KMS-11 (cell line): Measurements from ENCODE around the gene CASP10.

Experiments
- H2AFZ ChIP-seq: fragments of 200-600 bp; sonication (generic); 2 replicates; pipeline ENCODE4 v1.6.1; 2016; ENCODE audit warnings: antibody characterized with exemption, mixed run types, low read depth
- H3K27ac ChIP-seq: fragments of 200-600 bp; sonication (generic); 2 replicates; pipeline ENCODE4 v1.6.1; 2016; ENCODE audit warnings: mild to moderate bottlenecking, mixed run types
- H3K27me3 ChIP-seq: fragments of 200-600 bp; sonication (generic); 2 replicates; pipeline ENCODE4 v1.6.1; 2017; ENCODE audit warnings: mild to moderate bottlenecking, low read depth, mixed run types, moderate library complexity; ENCODE audit not compliant: insufficient read depth
- H3K36me3 ChIP-seq: fragments of 200-600 bp; sonication (generic); 2 replicates; pipeline ENCODE4 v1.6.1; 2017; ENCODE audit warnings: mild to moderate bottlenecking, mixed run types; ENCODE audit not compliant: insufficient read depth
- H3K4me1 ChIP-seq: fragments of 200-600 bp; sonication (generic); 2 replicates; pipeline ENCODE4 v1.6.1; 2016; ENCODE audit warnings: mild to moderate bottlenecking, low read depth, mixed run types; ENCODE audit not compliant: poor library complexity, severe bottlenecking
- H3K4me2 ChIP-seq: fragments of 200-600 bp; sonication (generic); 2 replicates; pipeline ENCODE4 v1.7.0; 2016; ENCODE audit warnings: mild to moderate bottlenecking, mixed run types
- H3K4me3 ChIP-seq: fragments of 200-600 bp; sonication (generic); IDR thresholded peaks from 2 replicates; pipeline ENCODE4 v1.6.1; 2017; ENCODE audit warnings: low read depth, low read length, mixed read lengths; ENCODE audit not compliant: insufficient read depth
- H3K79me2 ChIP-seq: fragments of 200-600 bp; sonication (generic); 2 replicates; pipeline ENCODE4 v1.6.1; 2016; ENCODE audit warnings: low read depth, mixed run types; ENCODE audit not compliant: insufficient read depth
- H3K9ac ChIP-seq: fragments of 200-600 bp; sonication (generic); 2 replicates; pipeline ENCODE4 v1.6.1; 2016; ENCODE audit warnings: mild to moderate bottlenecking, mixed run types
- H4K20me1 ChIP-seq: fragments of 200-600 bp; sonication (generic); 2 replicates; pipeline ENCODE4 v1.6.1; 2016; ENCODE audit warnings: mild to moderate bottlenecking, mixed run types; ENCODE audit not compliant: insufficient read depth
- CTCF ChIP-seq: fragments of 200-600 bp; sonication (generic); conservative IDR thresholded peaks from 2 replicates; pipeline ENCODE4 v1.6.1; 2017; ENCODE audit warnings: low read depth, mild to moderate bottlenecking, antibody characterized with exemption, low read length, moderate library complexity, mixed read lengths

The CASP10 gene

GRCh38 chr2:201197781-201198180, 14.8 kb downstream of the CASP10 start:
- H3K36me3 ChIP-seq: peaks cover 2% of the 10 kb centered on the region; the same call in 1 of the 2 replicates
- H3K4me1 ChIP-seq: peaks cover 40% of the 10 kb centered on the region

GRCh38 chr2:201199847-201200246, 16.9 kb downstream of the CASP10 start:
- Histone ChIP-seq H3K9ac (no peak overlapping the region), H3K27me3 (no peaks in the 10 kb centered on the region), H4K20me1 (no peaks in the 10 kb centered on the region), H3K4me2 (no peak overlapping the region), H3K4me3 (no peak overlapping the region), H3K36me3 (peaks cover 2% of the 10 kb centered on the region; the same call in 1 of the 2 replicates), H3K27ac (no peak overlapping the region), H3K79me2 (peaks cover 8% of the 10 kb centered on the region; the same call in 1 of the 2 replicates), H2AFZ (no peak overlapping the region), H3K4me1 (peaks cover 20% of the 10 kb centered on the region)
- no peak for TF ChIP-seq CTCF

More at GRCh38 chr2:201197781-201198180, 14.8 kb downstream of the CASP10 start:
- Histone ChIP-seq H3K27me3 (no peaks in the 10 kb centered on the region), H3K4me2 (no peak overlapping the region), H2AFZ (no peak overlapping the region), H3K79me2 (peaks cover 15% of the 10 kb centered on the region; the same call in 1 of the 2 replicates), H3K27ac (no peak overlapping the region), H3K9ac (no peak overlapping the region), H4K20me1 (no peaks in the 10 kb centered on the region), H3K4me3 (no peak overlapping the region)
- TF ChIP-seq CTCF: no peak

DNA sequence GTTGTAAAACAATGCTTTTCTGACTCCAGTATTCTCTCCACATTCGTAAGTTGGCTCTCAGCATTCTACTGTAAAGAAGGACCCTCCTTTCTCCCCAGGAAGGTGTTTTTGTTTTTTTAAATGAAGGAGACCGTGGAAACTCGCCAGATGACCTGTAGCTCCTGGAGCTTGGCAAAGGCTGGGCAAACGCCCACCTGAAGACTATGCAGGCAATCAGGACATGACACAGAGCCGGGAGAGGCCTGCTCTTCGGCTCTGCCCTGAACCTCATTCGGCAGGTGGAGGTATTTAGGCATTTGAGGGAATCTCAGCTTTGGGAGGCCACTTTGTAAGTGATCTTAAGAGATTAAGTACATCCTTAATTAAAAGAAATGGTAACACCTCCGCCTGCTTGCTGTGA, 17.4 kb downstream of the CASP10 start:
- Histone ChIP-seq H2AFZ (no peak overlapping the region), H3K4me1 (peaks cover 15% of the 10 kb centered on the region), H3K27ac (no peak overlapping the region), H3K36me3 (peaks cover 2% of the 10 kb centered on the region; the same call in 1 of the 2 replicates), H3K27me3 (no peaks in the 10 kb centered on the region), H4K20me1 (no peaks in the 10 kb centered on the region), H3K4me3 (no peak overlapping the region), H3K79me2 (peaks cover 3% of the 10 kb centered on the region; the same call in 1 of the 2 replicates), H3K4me2 (no peak overlapping the region), H3K9ac (no peak overlapping the region)
- no peak for TF ChIP-seq CTCF

- Histone ChIP-seq H3K4me2 (no peak overlapping the region), H3K4me3 (no peak overlapping the region), H4K20me1 (no peaks in the 10 kb centered on the region), H3K36me3 (peaks cover 2% of the 10 kb centered on the region; the same call in 1 of the 2 replicates), H3K79me2 (no peaks in the 10 kb centered on the region), H3K27me3 (no peaks in the 10 kb centered on the region), H3K9ac (no peak overlapping the region), H3K27ac (no peak overlapping the region), H3K4me1 (peaks cover 4% of the 10 kb centered on the region), H2AFZ (no peak overlapping the region)
- TF ChIP-seq CTCF: no peak
Observed at GRCh38 chr2:201201371-201201770, 18.4 kb downstream of the CASP10 start.
